HepG2 (cell line): Measurements from ENCODE around the gene PTGDR2. TPM values are rescaled to one million over a fixed set of nuclear protein-coding genes. Genes with fewer than 3 reads are reported as not detected.
A peak's percentile ranks its signal among the peaks of the same experiment; 100 is the strongest.

Experiments
- DNMT1 ChIP-seq: sonication (generic); formaldehyde crosslinking; IDR thresholded peaks from 2 replicates; pipeline ENCODE4 v1.5.1; 2020; ENCODE audit warnings: mild to moderate bottlenecking, missing genetic modification reagents
- GTF2F1 ChIP-seq: fragments of 150-350 bp; IDR thresholded peaks from 2 replicates; pipeline ENCODE4 v1.6.1; 2014; ENCODE audit warnings: low read length
- HNRNPH1 ChIP-seq: fragments of 200-400 bp; formaldehyde crosslinking; optimal IDR thresholded peaks from 2 replicates; pipeline ENCODE3; 2017; ENCODE audit warnings: mild to moderate bottlenecking, low read depth, low read length
- IRX3 ChIP-seq: sonication (generic); formaldehyde crosslinking; IDR thresholded peaks from 2 replicates; pipeline ENCODE4 v1.8.1; 2023; ENCODE audit warnings: mild to moderate bottlenecking, low read depth, missing genetic modification reagents, borderline replicate concordance
- KLF16 ChIP-seq, 2 experiments: sonication (generic) in 1 of 2; formaldehyde crosslinking in 1 of 2; IDR thresholded peaks; 2 replicates each; pipeline versions ENCODE4 v1.6.1 to v1.8.0; 2016 to 2023; ENCODE audit warnings: missing genetic modification reagents in 2 of 2, missing compliant biosample characterization in 1 of 2
- NONO ChIP-seq, 2 experiments: fragments of 450-650 bp in 1 of 2; sonication (generic) in 1 of 2; formaldehyde crosslinking in 1 of 2; IDR thresholded peaks in 1 of 2; conservative IDR thresholded peaks in 1 of 2; 2 replicates each; pipeline versions ENCODE4 v1.6.1 to v1.8.0; 2017 to 2022; ENCODE audit warnings: mild to moderate bottlenecking in 1 of 2, missing genetic modification reagents in 1 of 2, moderate library complexity in 1 of 2
- PPARG ChIP-seq: conservative IDR thresholded peaks from 2 replicates; pipeline ENCODE4 v1.6.1; 2016; ENCODE audit warnings: missing biosample characterization, missing genetic modification reagents
- SYNCRIP ChIP-seq: fragments of 200-400 bp; formaldehyde crosslinking; IDR thresholded peaks from 2 replicates; pipeline ENCODE4 v1.6.1; 2018; ENCODE audit warnings: mild to moderate bottlenecking, low read depth, low read length; ENCODE audit not compliant: insufficient read depth
- TARDBP ChIP-seq: sonication (generic); formaldehyde crosslinking; IDR thresholded peaks from 2 replicates; pipeline ENCODE4 v1.8.0; 2022; ENCODE audit warnings: mild to moderate bottlenecking, missing genetic modification reagents
- ZNF24 ChIP-seq: fragments of 450-650 bp; IDR thresholded peaks from 2 replicates; pipeline ENCODE4 v1.6.1; 2017; ENCODE audit warnings: antibody characterized with exemption, mild to moderate bottlenecking
- ZNF543 ChIP-seq: sonication (generic); formaldehyde crosslinking; IDR thresholded peaks from 2 replicates; pipeline ENCODE4 v1.4.0; 2020; ENCODE audit warnings: mild to moderate bottlenecking, missing genetic modification reagents
- ZNF674 ChIP-seq: sonication (generic); formaldehyde crosslinking; IDR thresholded peaks from 2 replicates; pipeline ENCODE4 v1.5.0; 2020; ENCODE audit warnings: low read depth, mild to moderate bottlenecking, missing genetic modification reagents
- polyA plus RNA-seq, 8 experiments: library from polyadenylated mRNA; depleted of rRNA in 3 of 8; stranded (reverse) in 7 of 8; unstranded in 1 of 8; fragments of >200 nt; fragmentation: Illumina TruSeq in 4 of 8; extraction: Trizol in 4 of 8; gene quantifications; 2 replicates each; pipeline versions ENCODE4 v1.2.1 to v1.2.3, GENCODE V29; 2011 to 2016; ENCODE audit warnings: low read depth in 4 of 8, missing spikeins in 1 of 8, mixed read lengths in 1 of 8; ENCODE audit not compliant: insufficient read depth in 1 of 8
- total RNA-seq, 5 experiments: library from RNA; depleted of rRNA; stranded (reverse); fragments of >200 nt; fragmentation: Illumina TruSeq; extraction: Trizol; gene quantifications; 2 replicates each; pipeline ENCODE4 v1.2.3, GENCODE V29; 2016; ENCODE audit warnings: low read depth in 1 of 5
- TF ChIP-seq, protein P1 (sequence below): sonication (generic); formaldehyde crosslinking; IDR thresholded peaks from 2 replicates; pipeline ENCODE4 v1.4.0; 2020; ENCODE audit warnings: mild to moderate bottlenecking, missing genetic modification reagents, borderline replicate concordance
- TF ChIP-seq, protein P2 (sequence below): sonication (generic); formaldehyde crosslinking; conservative IDR thresholded peaks from 2 replicates; pipeline ENCODE4 v1.4.0; 2020; ENCODE audit warnings: mild to moderate bottlenecking, missing genetic modification reagents, moderate library complexity
- TF ChIP-seq, protein P3 (sequence below): sonication (generic); formaldehyde crosslinking; IDR thresholded peaks from 2 replicates; pipeline ENCODE4 v1.5.0; 2020; ENCODE audit warnings: missing genetic modification reagents
- TF ChIP-seq, protein P4 (sequence below), 2 experiments: fragments of 450-650 bp in 1 of 2; sonication (generic) in 1 of 2; formaldehyde crosslinking; IDR thresholded peaks; 2 replicates each; pipeline versions ENCODE4 v1.5.0 to v1.8.0; 2020 to 2022; ENCODE audit warnings: mild to moderate bottlenecking in 1 of 2, missing genetic modification reagents in 1 of 2

Gene PTGDR2
- total and polyA plus RNA-seq, 2 of the 13 experiments (the other 11 are each of a cell fraction or from before 2014, with no cell fraction given): 1.9 to 2.5 TPM

DNA sequence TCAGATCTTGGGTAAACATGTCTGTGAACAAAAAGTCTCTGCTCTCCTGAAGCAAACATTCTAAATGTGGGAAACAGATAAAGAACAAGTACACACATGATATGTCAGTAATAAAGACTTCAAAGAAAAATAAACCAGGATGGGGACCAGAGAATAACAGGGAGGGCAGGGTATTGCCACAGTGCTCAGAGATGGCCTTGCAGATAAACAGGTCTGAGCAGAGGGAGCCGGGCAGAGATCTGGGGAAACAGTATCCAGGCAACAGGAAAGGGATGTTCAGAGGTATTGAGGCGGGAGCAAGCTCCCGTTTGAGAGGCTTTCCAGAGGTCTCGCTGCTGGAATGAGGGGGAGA is 10.9 kb downstream of the PTGDR2 start (continued):
- TF ChIP-seq, protein P1, sequence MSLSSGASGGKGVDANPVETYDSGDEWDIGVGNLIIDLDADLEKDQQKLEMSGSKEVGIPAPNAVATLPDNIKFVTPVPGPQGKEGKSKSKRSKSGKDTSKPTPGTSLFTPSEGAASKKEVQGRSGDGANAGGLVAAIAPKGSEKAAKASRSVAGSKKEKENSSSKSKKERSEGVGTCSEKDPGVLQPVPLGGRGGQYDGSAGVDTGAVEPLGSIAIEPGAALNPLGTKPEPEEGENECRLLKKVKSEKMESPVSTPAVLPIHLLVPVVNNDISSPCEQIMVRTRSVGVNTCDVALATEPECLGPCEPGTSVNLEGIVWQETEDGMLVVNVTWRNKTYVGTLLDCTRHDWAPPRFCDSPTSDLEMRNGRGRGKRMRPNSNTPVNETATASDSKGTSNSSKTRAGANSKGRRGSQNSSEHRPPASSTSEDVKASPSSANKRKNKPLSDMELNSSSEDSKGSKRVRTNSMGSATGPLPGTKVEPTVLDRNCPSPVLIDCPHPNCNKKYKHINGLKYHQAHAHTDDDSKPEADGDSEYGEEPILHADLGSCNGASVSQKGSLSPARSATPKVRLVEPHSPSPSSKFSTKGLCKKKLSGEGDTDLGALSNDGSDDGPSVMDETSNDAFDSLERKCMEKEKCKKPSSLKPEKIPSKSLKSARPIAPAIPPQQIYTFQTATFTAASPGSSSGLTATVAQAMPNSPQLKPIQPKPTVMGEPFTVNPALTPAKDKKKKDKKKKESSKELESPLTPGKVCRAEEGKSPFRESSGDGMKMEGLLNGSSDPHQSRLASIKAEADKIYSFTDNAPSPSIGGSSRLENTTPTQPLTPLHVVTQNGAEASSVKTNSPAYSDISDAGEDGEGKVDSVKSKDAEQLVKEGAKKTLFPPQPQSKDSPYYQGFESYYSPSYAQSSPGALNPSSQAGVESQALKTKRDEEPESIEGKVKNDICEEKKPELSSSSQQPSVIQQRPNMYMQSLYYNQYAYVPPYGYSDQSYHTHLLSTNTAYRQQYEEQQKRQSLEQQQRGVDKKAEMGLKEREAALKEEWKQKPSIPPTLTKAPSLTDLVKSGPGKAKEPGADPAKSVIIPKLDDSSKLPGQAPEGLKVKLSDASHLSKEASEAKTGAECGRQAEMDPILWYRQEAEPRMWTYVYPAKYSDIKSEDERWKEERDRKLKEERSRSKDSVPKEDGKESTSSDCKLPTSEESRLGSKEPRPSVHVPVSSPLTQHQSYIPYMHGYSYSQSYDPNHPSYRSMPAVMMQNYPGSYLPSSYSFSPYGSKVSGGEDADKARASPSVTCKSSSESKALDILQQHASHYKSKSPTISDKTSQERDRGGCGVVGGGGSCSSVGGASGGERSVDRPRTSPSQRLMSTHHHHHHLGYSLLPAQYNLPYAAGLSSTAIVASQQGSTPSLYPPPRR (CRISPR knock-in tag): peak; percentile 95
- TF ChIP-seq, protein P2, sequence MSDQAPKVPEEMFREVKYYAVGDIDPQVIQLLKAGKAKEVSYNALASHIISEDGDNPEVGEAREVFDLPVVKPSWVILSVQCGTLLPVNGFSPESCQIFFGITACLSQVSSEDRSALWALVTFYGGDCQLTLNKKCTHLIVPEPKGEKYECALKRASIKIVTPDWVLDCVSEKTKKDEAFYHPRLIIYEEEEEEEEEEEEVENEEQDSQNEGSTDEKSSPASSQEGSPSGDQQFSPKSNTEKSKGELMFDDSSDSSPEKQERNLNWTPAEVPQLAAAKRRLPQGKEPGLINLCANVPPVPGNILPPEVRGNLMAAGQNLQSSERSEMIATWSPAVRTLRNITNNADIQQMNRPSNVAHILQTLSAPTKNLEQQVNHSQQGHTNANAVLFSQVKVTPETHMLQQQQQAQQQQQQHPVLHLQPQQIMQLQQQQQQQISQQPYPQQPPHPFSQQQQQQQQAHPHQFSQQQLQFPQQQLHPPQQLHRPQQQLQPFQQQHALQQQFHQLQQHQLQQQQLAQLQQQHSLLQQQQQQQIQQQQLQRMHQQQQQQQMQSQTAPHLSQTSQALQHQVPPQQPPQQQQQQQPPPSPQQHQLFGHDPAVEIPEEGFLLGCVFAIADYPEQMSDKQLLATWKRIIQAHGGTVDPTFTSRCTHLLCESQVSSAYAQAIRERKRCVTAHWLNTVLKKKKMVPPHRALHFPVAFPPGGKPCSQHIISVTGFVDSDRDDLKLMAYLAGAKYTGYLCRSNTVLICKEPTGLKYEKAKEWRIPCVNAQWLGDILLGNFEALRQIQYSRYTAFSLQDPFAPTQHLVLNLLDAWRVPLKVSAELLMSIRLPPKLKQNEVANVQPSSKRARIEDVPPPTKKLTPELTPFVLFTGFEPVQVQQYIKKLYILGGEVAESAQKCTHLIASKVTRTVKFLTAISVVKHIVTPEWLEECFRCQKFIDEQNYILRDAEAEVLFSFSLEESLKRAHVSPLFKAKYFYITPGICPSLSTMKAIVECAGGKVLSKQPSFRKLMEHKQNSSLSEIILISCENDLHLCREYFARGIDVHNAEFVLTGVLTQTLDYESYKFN (CRISPR knock-in tag): peak; percentile 87
- TF ChIP-seq ZNF674 (CRISPR knock-in tag) (no peak), SYNCRIP (no peak), PPARG (CRISPR knock-in tag) (peak; percentile 53; the same call in 1 of the 2 replicates), ZNF24 (peak; percentile 91; the same call in 1 of the 2 replicates), GTF2F1 (no peak), NONO (IDR thresholded peaks at IDR 0.05) (no peak), NONO (CRISPR knock-in tag; conservative IDR thresholded peaks at IDR 0.05) (no peak), DNMT1 (no peak), KLF16 (CRISPR knock-in tag; IDR thresholded peaks at IDR 0.05) (peak in 1 of 2 experiments; percentile 48; a peak in 1 of 4 replicates), IRX3 (no peak), TARDBP (peak; percentile 74), ZNF543 (CRISPR knock-in tag) (no peak), HNRNPH1 (no peak)
- TF ChIP-seq, protein P3, sequence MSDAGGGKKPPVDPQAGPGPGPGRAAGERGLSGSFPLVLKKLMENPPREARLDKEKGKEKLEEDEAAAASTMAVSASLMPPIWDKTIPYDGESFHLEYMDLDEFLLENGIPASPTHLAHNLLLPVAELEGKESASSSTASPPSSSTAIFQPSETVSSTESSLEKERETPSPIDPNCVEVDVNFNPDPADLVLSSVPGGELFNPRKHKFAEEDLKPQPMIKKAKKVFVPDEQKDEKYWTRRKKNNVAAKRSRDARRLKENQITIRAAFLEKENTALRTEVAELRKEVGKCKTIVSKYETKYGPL: no peak
- TF ChIP-seq, protein P4, sequence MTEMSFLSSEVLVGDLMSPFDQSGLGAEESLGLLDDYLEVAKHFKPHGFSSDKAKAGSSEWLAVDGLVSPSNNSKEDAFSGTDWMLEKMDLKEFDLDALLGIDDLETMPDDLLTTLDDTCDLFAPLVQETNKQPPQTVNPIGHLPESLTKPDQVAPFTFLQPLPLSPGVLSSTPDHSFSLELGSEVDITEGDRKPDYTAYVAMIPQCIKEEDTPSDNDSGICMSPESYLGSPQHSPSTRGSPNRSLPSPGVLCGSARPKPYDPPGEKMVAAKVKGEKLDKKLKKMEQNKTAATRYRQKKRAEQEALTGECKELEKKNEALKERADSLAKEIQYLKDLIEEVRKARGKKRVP (CRISPR knock-in tag; IDR thresholded peaks at IDR 0.05): no peak
